ENCODE results near the gene HMX3. TPM values are rescaled to one million over a fixed set of nuclear protein-coding genes. Genes with fewer than 3 reads are reported as not detected.

The HMX3 gene
- total and polyA plus RNA-seq, 2 donors (not counting 3 experiments of a cell fraction or from before 2014, with no cell fraction given), result not detected

DNA sequence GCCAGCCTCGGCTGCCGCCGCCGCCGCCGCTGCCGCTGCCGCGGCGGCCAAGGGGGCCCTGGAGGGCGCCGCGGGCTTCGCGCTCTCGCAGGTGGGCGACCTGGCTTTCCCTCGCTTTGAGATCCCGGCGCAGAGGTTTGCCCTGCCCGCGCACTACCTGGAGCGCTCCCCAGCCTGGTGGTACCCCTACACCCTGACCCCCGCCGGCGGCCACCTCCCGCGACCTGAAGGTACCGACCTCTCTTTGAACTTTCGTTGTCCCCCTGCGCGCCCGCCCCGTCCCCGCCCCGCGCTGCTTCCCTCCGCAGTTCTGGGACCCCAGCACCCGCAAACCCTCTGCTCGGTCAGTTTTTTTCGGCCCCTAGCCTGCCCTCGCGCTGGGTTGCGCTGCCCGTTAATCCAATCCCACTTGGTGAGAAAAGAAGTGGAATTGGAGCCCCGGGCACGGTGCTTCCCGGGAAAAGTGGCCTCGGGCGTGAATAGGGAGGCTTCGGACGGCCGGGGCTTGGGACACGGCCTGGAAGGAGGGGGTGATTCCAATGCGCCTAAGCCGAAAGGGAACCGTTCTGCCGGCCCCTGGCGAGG is 543 bp downstream of the HMX3 start:
- Histone ChIP-seq H2AFZ (ENCODE audit: low read depth, low read length) (no peak overlapping the region), H3K36me3 (ENCODE audit: control insufficient read depth in 2 of 2, extremely low read depth in 1 of 2, insufficient read depth in 2 of 2, low read length in 2 of 2) (no peaks in the 10 kb centered on the region), H3K27me3 (ENCODE audit: control insufficient read depth in 2 of 2, insufficient read depth in 2 of 2, low read length in 2 of 2) (peaks cover 87 to 99% of the 10 kb centered on the region in 2 experiments), H3K4me3 (replicated peaks in 1 of 3; ENCODE audit: insufficient read depth in 1 of 3, low read depth in 1 of 3, low read length in 3 of 3) (no peak overlapping the region), H4K20me1 (replicated peaks; ENCODE audit: control insufficient read depth, extremely low read depth, insufficient read depth, low read length) (no peaks in the 10 kb centered on the region), H3K79me2 (ENCODE audit: control insufficient read depth, insufficient read depth, low read length) (no peaks in the 10 kb centered on the region), H3K4me1 (ENCODE audit: control insufficient read depth, extremely low read depth, insufficient read depth, low read length) (peaks cover 10% of the 10 kb centered on the region), H3K9me3 (replicated peaks; ENCODE audit: control insufficient read depth, insufficient read depth, low read length) (no peaks in the 10 kb centered on the region), H3K9ac (replicated peaks; ENCODE audit: extremely low read depth, insufficient read depth, low read length) (no peak overlapping the region), H3K4me2 (ENCODE audit: insufficient read depth, low read length) (no peak overlapping the region), H3K9me1 (replicated peaks; ENCODE audit: control insufficient read depth, extremely low read depth, insufficient read depth, low read length) (no peaks in the 10 kb centered on the region), H3K27ac (ENCODE audit: insufficient read depth, low read depth, low read length) (no peak overlapping the region)
- TF ChIP-seq GATA2 (IDR thresholded peaks at IDR 0.05; ENCODE audit: insufficient read depth, insufficient read length, low read depth, low read length) (no peak), POLR2A (IDR thresholded peaks at IDR 0.05; ENCODE audit: low read depth, low read length) (no peak), FOS (IDR thresholded peaks at IDR 0.05; ENCODE audit: borderline replicate concordance, insufficient read depth, low read length) (no peak), MAX (IDR thresholded peaks at IDR 0.05; ENCODE audit: insufficient read depth, insufficient read length) (no peak), MYC (IDR thresholded peaks at IDR 0.05; ENCODE audit: low read depth, low read length) (no peak), POLR2AphosphoS5 (IDR thresholded peaks at IDR 0.05; ENCODE audit: insufficient read depth, low read depth, low read length) (no peak), EZH2 (IDR thresholded peaks at IDR 0.05; ENCODE audit: borderline replicate concordance, low read depth, low read length, severe bottlenecking) (no peak), JUN (IDR thresholded peaks at IDR 0.05; ENCODE audit: borderline replicate concordance, insufficient read depth, insufficient read length, low read depth) (no peak)
- TF ChIP-seq, protein P1, sequence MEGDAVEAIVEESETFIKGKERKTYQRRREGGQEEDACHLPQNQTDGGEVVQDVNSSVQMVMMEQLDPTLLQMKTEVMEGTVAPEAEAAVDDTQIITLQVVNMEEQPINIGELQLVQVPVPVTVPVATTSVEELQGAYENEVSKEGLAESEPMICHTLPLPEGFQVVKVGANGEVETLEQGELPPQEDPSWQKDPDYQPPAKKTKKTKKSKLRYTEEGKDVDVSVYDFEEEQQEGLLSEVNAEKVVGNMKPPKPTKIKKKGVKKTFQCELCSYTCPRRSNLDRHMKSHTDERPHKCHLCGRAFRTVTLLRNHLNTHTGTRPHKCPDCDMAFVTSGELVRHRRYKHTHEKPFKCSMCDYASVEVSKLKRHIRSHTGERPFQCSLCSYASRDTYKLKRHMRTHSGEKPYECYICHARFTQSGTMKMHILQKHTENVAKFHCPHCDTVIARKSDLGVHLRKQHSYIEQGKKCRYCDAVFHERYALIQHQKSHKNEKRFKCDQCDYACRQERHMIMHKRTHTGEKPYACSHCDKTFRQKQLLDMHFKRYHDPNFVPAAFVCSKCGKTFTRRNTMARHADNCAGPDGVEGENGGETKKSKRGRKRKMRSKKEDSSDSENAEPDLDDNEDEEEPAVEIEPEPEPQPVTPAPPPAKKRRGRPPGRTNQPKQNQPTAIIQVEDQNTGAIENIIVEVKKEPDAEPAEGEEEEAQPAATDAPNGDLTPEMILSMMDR (IDR thresholded peaks at IDR 0.05; ENCODE audit: extremely low read depth in 1 of 2, insufficient read depth in 1 of 2, low read depth in 1 of 2, low read length in 2 of 2), result no peak
- DNase-seq (ENCODE audit: low read depth, low spot score) (no peak), FAIRE-seq (no peak)
- intact Hi-C loops (cut with micrococcal nuclease) (no loop called here), dilution Hi-C loops (cut with MboI; ENCODE audit: extremely low pct_ligation_motif_present, low sequenced_read_pairs) (no loop called here)
- ChIA-PET POLR2A (no interaction called here), CTCF (no interaction called here)
- BruUV-seq (replicated peaks), result no TSS peak
